HepG2 (cell line): Measurements from ENCODE around the gene PLA2G7. TPM values are rescaled to one million over a fixed set of nuclear protein-coding genes. Genes with fewer than 3 reads are reported as not detected.
"Not testable (repeated sequence)": the region's sequence is repeated elsewhere in the genome, so short reads cannot be mapped to it uniquely, and the experiment has no call there.

ENCODE experiments used
- ATAC-seq: fragments of 200-7000 bp; cut with Tn5 transposase; 3 replicates; pipeline ENCODE4 v1.9.1; 2020; ENCODE audit warnings: mild to moderate bottlenecking, moderate library complexity
- BruUV-seq: library from RNA; stranded (reverse); fragments of 400-500 nt; replicated peaks from 2 replicates; lab custom pipeline; 2021; lab: Mats Ljungman, UMichigan
- CTCF ChIA-PET: fragments of 300-600 bp; formaldehyde crosslinking; extraction: SDS; loops from one replicate; lab custom pipeline; 2021; ENCODE audit warnings: low total read pairs, inconsistent platforms, low intra/inter-chr PET ratio; lab: Yijun Ruan, JAX
- POLR2A ChIA-PET: fragments of 350-600 bp; sonication (Branson Sonifier 250); formaldehyde crosslinking; loops from one replicate; lab custom pipeline; 2020; ENCODE audit warnings: antibody characterized with exemption, inconsistent platforms; lab: Yijun Ruan, JAX
- DNase-seq: peaks from one replicate; pipeline ENCODE4 v3.0.0-alpha.2; 2015; ENCODE audit warnings: low spot score
- FAIRE-seq: peaks from 3 replicates; lab custom pipeline; 2011; peaks lifted over from hg19 to GRCh38; lab: Jason Lieb, UNC
- H2AFZ ChIP-seq: one replicate; pipeline ENCODE4 v1.6.1; 2011; ENCODE audit warnings: low read length, inconsistent platforms
- H3K27ac ChIP-seq: fragments of 300-600 bp; 3 replicates; pipeline ENCODE4 v1.8.0; 2011; ENCODE audit warnings: mixed run types, mild to moderate bottlenecking, mixed read lengths, low read length, inconsistent platforms; ENCODE audit not compliant: insufficient read depth; ENCODE audit errors: extremely low read length
- H3K27me3 ChIP-seq, 2 experiments: fragments of 200-600 bp in 1 of 2; 2 replicates in 1 of 2; 3 replicates in 1 of 2; pipeline versions ENCODE4 v1.6.0 to v1.8.0; 2011; ENCODE audit warnings: low read length in 2 of 2, mild to moderate bottlenecking in 2 of 2, moderate library complexity in 2 of 2, inconsistent platforms in 1 of 2; ENCODE audit not compliant: insufficient read depth in 2 of 2, control insufficient read depth in 1 of 2
- H3K36me3 ChIP-seq, 2 experiments: fragments of 200-600 bp in 1 of 2; replicated peaks in 1 of 2; 2 replicates in 1 of 2; 3 replicates in 1 of 2; pipeline versions ENCODE4 v1.5.1 to v1.8.0; 2011; ENCODE audit warnings: low read length in 2 of 2, inconsistent platforms in 1 of 2; ENCODE audit not compliant: insufficient read depth in 2 of 2, control insufficient read depth in 1 of 2
- H3K4me1 ChIP-seq: 2 replicates; pipeline ENCODE4 v1.5.1; 2012; ENCODE audit warnings: low read length, inconsistent platforms; ENCODE audit not compliant: insufficient read depth
- H3K4me2 ChIP-seq: 2 replicates; pipeline ENCODE4 v1.6.0; 2011; ENCODE audit warnings: low read depth, low read length, inconsistent platforms
- H3K4me3 ChIP-seq, 3 experiments: fragments of 200-600 bp in 1 of 3; sonication (generic), shearing (Covaris generic) in 1 of 3; replicated peaks in 1 of 3; 2 replicates each; pipeline ENCODE4 v1.5.1; 2011 to 2016; ENCODE audit warnings: low read length in 3 of 3, inconsistent platforms in 2 of 3, low read depth in 2 of 3, mild to moderate bottlenecking in 2 of 3, control low read depth in 1 of 3, mixed read lengths in 1 of 3; ENCODE audit not compliant: insufficient read depth in 1 of 3
- H3K79me2 ChIP-seq: one replicate; pipeline ENCODE4 v1.6.1; 2011; ENCODE audit warnings: low read length, inconsistent platforms; ENCODE audit not compliant: insufficient read depth
- H3K9ac ChIP-seq: 2 replicates; pipeline ENCODE4 v1.6.0; 2011; ENCODE audit warnings: mild to moderate bottlenecking, low read depth, low read length, inconsistent platforms; ENCODE audit not compliant: insufficient read depth
- H3K9me3 ChIP-seq: 2 replicates; pipeline ENCODE4 v1.5.1; 2012; ENCODE audit warnings: mild to moderate bottlenecking, low read length
- H4K20me1 ChIP-seq: 2 replicates; pipeline ENCODE4 v1.6.0; 2011; ENCODE audit warnings: inconsistent platforms, mild to moderate bottlenecking, low read length, moderate library complexity; ENCODE audit not compliant: insufficient read depth
- AFF4 ChIP-seq: sonication (generic); formaldehyde crosslinking; IDR thresholded peaks from 2 replicates; pipeline ENCODE4 v1.4.0; 2020; ENCODE audit warnings: missing genetic modification reagents
- PREB ChIP-seq: sonication (generic); formaldehyde crosslinking; IDR thresholded peaks from 2 replicates; pipeline ENCODE4 v1.4.0; 2020; ENCODE audit warnings: missing genetic modification reagents
- ZNF234 ChIP-seq: sonication (generic); formaldehyde crosslinking; conservative IDR thresholded peaks from 2 replicates; pipeline ENCODE4 v1.5.1; 2020; ENCODE audit warnings: mild to moderate bottlenecking, missing genetic modification reagents
- ZNF281 ChIP-seq: sonication (generic); formaldehyde crosslinking; IDR thresholded peaks from 2 replicates; pipeline ENCODE4 v1.4.0; 2020; ENCODE audit warnings: missing genetic modification reagents, borderline replicate concordance
- WGBS: methylation state at CpG from one replicate; pipeline ENCODE4 v1.1.6; 2017; ENCODE audit warnings: low lambda C conversion rate; 5-methylcytosine and 5-hydroxymethylcytosine counted together
- in situ Hi-C: cut with HindIII; loops from 2 replicates; pipeline ENCODE4 v1.10.0; 2017; ENCODE audit warnings: low pct_unique_long_range_greater_than_20kb; ENCODE audit not compliant: extremely low pct_ligation_motif_present
- intact Hi-C: fragments of 100-400 bp; cut with micrococcal nuclease; formaldehyde crosslinking; loops from one replicate; pipeline ENCODE4 v1.10.0; 2022; ENCODE audit not compliant: unreplicated experiment
- polyA plus RNA-seq, 8 experiments: library from polyadenylated mRNA; depleted of rRNA in 3 of 8; stranded (reverse) in 7 of 8; unstranded in 1 of 8; fragments of >200 nt; fragmentation: Illumina TruSeq in 4 of 8; extraction: Trizol in 4 of 8; gene quantifications; 2 replicates each; pipeline versions ENCODE4 v1.2.1 to v1.2.3, GENCODE V29; 2011 to 2016; ENCODE audit warnings: low read depth in 4 of 8, missing spikeins in 1 of 8, mixed read lengths in 1 of 8; ENCODE audit not compliant: insufficient read depth in 1 of 8
- total RNA-seq, 5 experiments: library from RNA; depleted of rRNA; stranded (reverse); fragments of >200 nt; fragmentation: Illumina TruSeq; extraction: Trizol; gene quantifications; 2 replicates each; pipeline ENCODE4 v1.2.3, GENCODE V29; 2016; ENCODE audit warnings: low read depth in 1 of 5

The PLA2G7 gene
- total and polyA plus RNA-seq, 2 of the 13 experiments (the other 11 are each of a cell fraction or from before 2014, with no cell fraction given): not detected

- no peak for TF ChIP-seq PREB (CRISPR knock-in tag)
- TF ChIP-seq ZNF234 (CRISPR knock-in tag): no peak
- TF ChIP-seq ZNF281: no peak
- no peak for TF ChIP-seq AFF4
These were observed 10.8 kb upstream of the PLA2G7 start (continued) for GRCh38 chr6:46745973-46746372.

GRCh38 chr6:46744159-46744725, 9.1 kb upstream of the PLA2G7 start:
- H3K9ac ChIP-seq, H3K79me2 ChIP-seq, H3K36me3 ChIP-seq, H3K4me2 ChIP-seq, intact Hi-C loops, BruUV-seq, H3K4me3 ChIP-seq, POLR2A ChIA-PET, H3K27ac ChIP-seq, H3K9me3 ChIP-seq, DNase-seq, H4K20me1 ChIP-seq, H2AFZ ChIP-seq, in situ Hi-C loops, ATAC-seq, FAIRE-seq, H3K4me1 ChIP-seq, CTCF ChIA-PET, H3K27me3 ChIP-seq: not testable (repeated sequence)
- WGBS: 40% methylated on average over 3 of the region's 3 CpGs
